ENCODE results near the gene PRR20G. TPM values are rescaled to one million over a fixed set of nuclear protein-coding genes. Genes with fewer than 3 reads are reported as not detected.

The PRR20G gene
- total and polyA plus RNA-seq, 2 experiments from 2014 or later = not detected

DNA sequence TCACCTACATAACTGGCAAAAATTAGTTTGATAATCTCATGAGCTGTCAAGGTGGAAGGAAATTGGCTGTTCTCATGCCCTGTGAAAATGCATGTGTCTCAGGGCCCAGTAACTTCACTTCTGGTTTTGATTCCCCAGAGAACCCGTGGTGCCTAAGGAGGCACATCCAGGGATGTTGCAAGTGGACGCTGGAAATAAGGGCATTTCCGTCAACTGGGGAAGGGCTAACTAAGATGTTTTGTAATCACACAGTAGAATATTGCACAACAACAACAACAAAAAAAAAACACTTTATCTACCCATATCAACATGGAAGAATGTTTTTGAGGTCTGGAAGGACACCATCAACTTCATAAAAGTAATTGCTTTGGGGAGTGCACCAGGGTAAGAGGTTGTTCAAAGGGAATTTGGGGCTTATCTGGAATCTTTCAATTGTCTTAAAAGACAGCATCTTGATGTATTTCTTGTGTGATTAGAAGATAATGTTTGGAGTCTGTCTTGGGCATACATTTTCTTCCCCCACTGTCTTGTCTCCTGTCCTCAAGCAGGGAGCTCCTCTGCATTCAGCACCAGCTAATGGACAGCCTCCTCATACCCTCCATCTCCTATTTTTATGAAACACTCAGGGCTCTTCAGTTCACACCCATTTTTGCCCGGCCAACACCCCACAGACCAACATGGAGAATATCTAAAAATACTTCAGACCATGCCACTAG, 37.2 kb upstream of the PRR20G start:
- H3K4me1 ChIP-seq (ENCODE audit: insufficient read depth) = no peaks in the 10 kb centered on the region
- no peaks in the 10 kb centered on the region for H3K9me2 ChIP-seq (ENCODE audit: insufficient read depth)
- H3K27ac ChIP-seq = no peak overlapping the region
- H3K9me3 ChIP-seq (ENCODE audit: low read depth) = no peaks in the 10 kb centered on the region
- WGBS, 2 experiments (ENCODE audit: low coverage in 1 of 2, low lambda C conversion rate in 2 of 2, missing lambda C conversion rate in 2 of 2) = 18 to 24% methylated on average over 4 of the region's 4 CpGs
- H4K20me1 ChIP-seq (ENCODE audit: insufficient read depth) = no peaks in the 10 kb centered on the region
- no peaks in the 10 kb centered on the region for H3K36me3 ChIP-seq (ENCODE audit: low read depth)
- DNase-seq = no peak
- TF ChIP-seq EZH2phosphoT487 (IDR thresholded peaks at IDR 0.05; ENCODE audit: insufficient read depth, low read depth) (no peak), EZH2 (IDR thresholded peaks at IDR 0.05; ENCODE audit: insufficient read depth, poor library complexity, severe bottlenecking) (no peak)
- no peak overlapping the region for H3K4me2 ChIP-seq (ENCODE audit: unreplicated experiment)
- no peaks in the 10 kb centered on the region for H3F3A ChIP-seq (ENCODE audit: insufficient read depth)
- no peaks in the 10 kb centered on the region for H3K79me2 ChIP-seq (ENCODE audit: insufficient read depth)
- no peak overlapping the region for H3K4me3 ChIP-seq
- H2AFZ ChIP-seq = no peak overlapping the region
- H3K9ac ChIP-seq = no peak overlapping the region
- H3K27me3 ChIP-seq (replicated peaks; ENCODE audit: insufficient read depth) = no peaks in the 10 kb centered on the region; the same call in 1 of the 2 replicates
- in situ Hi-C loops (cut with MboI) = no loop called here

DNA sequence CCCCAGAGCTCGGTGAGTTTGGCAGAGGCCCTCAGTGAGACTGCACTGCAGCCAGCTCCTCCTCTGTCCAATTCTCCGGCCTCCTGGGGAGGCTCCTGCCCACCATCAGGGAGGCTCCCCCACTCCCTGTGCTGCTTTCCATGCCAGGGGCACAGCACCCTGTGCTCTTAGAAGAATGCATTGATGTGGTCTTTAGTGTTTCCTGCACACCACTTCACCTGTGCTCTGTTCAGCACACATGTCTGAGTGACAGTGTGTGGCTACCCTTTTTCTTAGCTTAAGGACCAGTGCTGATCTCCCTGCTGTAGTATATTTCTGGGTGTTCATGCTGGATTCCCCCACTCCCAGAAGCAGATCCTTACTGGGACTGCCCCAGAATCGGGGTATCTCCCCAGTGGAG, 36.2 kb upstream of the PRR20G start:
- H3K27ac ChIP-seq = no peak overlapping the region
- no peak for DNase-seq
- H3F3A ChIP-seq (ENCODE audit: insufficient read depth) = no peaks in the 10 kb centered on the region
- H3K4me1 ChIP-seq (ENCODE audit: insufficient read depth) = no peaks in the 10 kb centered on the region
- H4K20me1 ChIP-seq (ENCODE audit: insufficient read depth) = no peaks in the 10 kb centered on the region
- H3K79me2 ChIP-seq (ENCODE audit: insufficient read depth) = no peaks in the 10 kb centered on the region
- 16 to 23% methylated on average over 3 of the region's 3 CpGs for WGBS, 2 experiments (ENCODE audit: low coverage in 1 of 2, low lambda C conversion rate in 2 of 2, missing lambda C conversion rate in 2 of 2)
- no peak overlapping the region for H3K4me2 ChIP-seq (ENCODE audit: unreplicated experiment)
- no peak overlapping the region for H3K9ac ChIP-seq
- H3K9me3 ChIP-seq (ENCODE audit: low read depth) = no peaks in the 10 kb centered on the region
- TF ChIP-seq EZH2phosphoT487 (IDR thresholded peaks at IDR 0.05; ENCODE audit: insufficient read depth, low read depth) = no peak
- in situ Hi-C loops (cut with MboI) = no loop called here
- no peaks in the 10 kb centered on the region; the same call in 1 of the 2 replicates for H3K27me3 ChIP-seq (replicated peaks; ENCODE audit: insufficient read depth)
- H3K4me3 ChIP-seq = no peak overlapping the region
- no peaks in the 10 kb centered on the region for H3K9me2 ChIP-seq (ENCODE audit: insufficient read depth)
- H3K36me3 ChIP-seq (ENCODE audit: low read depth) = no peaks in the 10 kb centered on the region
- H2AFZ ChIP-seq = no peak overlapping the region

DNA sequence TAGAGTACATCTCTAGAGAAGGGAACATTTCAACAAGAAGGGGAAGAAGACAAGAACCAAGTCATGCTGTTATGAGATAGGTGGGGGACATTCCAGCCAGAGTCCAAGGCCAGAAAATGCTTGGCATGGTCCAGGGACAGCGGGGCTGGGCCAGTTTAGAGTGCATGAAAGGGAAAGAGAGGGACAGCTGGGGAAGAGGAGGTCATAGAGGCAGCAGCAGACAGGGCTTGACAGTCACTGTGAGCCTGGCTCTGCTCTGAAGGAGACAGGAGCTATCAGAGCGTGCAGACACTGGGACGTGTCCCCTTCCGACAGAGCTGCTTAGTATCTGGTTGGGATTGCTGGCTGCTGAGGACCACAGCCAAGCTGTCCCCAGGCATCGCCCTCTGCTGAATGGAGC, 35.7 kb upstream of the PRR20G start:
- Histone ChIP-seq H3K9me3 (ENCODE audit: low read depth) (no peaks in the 10 kb centered on the region), H3K9ac (no peak overlapping the region), H3K27ac (no peak overlapping the region), H3K27me3 (replicated peaks; ENCODE audit: insufficient read depth) (no peaks in the 10 kb centered on the region), H3K4me1 (ENCODE audit: insufficient read depth) (no peaks in the 10 kb centered on the region), H2AFZ (no peak overlapping the region), H3F3A (ENCODE audit: insufficient read depth) (no peaks in the 10 kb centered on the region), H3K4me2 (ENCODE audit: unreplicated experiment) (no peak overlapping the region), H3K9me2 (ENCODE audit: insufficient read depth) (no peaks in the 10 kb centered on the region), H3K36me3 (ENCODE audit: low read depth) (no peaks in the 10 kb centered on the region), H3K79me2 (ENCODE audit: insufficient read depth) (no peaks in the 10 kb centered on the region), H3K4me3 (no peak overlapping the region), H4K20me1 (ENCODE audit: insufficient read depth) (no peaks in the 10 kb centered on the region)
- WGBS, 2 experiments (ENCODE audit: low coverage in 1 of 2, low lambda C conversion rate in 2 of 2, missing lambda C conversion rate in 2 of 2) = 3 to 7% methylated on average over 4 to 5 of the region's 5 CpGs
- in situ Hi-C loops (cut with MboI) = no loop called here
- DNase-seq = no peak
- no peak for TF ChIP-seq EZH2phosphoT487 (IDR thresholded peaks at IDR 0.05; ENCODE audit: insufficient read depth, low read depth)
- no peak for TF ChIP-seq EZH2 (IDR thresholded peaks at IDR 0.05; ENCODE audit: insufficient read depth, poor library complexity, severe bottlenecking)

DNA sequence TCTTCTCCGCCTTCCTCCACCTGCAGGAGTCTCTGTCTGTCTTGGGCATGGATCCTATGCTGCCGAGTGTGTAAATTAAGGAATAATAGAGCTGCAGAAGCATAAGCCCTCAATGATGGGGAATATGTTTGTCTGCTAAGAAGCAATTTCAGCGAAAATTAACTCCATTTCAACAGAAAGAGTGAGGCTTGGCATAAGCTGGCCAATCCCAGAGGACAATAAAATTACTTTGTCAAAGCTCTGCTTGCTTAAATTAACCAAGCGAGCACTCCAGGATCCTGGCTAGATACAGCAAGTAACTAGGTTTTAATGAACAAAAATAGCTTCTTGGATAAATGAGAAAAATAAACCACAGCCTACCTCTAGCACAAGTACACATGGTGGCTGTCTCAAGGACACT, 33.5 kb upstream of the PRR20G start:
- H3K4me1 ChIP-seq (ENCODE audit: insufficient read depth) = no peaks in the 10 kb centered on the region
- WGBS, 2 experiments (ENCODE audit: low coverage in 1 of 2, low lambda C conversion rate in 2 of 2, missing lambda C conversion rate in 2 of 2) = 33 to 35% methylated on average over 4 of the region's 4 CpGs
- peaks cover 10% of the 10 kb centered on the region; the same call in 1 of the 2 replicates for H3K27me3 ChIP-seq (replicated peaks; ENCODE audit: insufficient read depth)

More for the DNA sequence above, 33.5 kb upstream of the PRR20G start:
- H3K4me2 ChIP-seq (ENCODE audit: unreplicated experiment) = no peak overlapping the region
- H3K79me2 ChIP-seq (ENCODE audit: insufficient read depth) = no peaks in the 10 kb centered on the region
- no peak overlapping the region for H3K9ac ChIP-seq
- H3K27ac ChIP-seq = no peak overlapping the region
- H3K4me3 ChIP-seq = no peak overlapping the region
- no peaks in the 10 kb centered on the region for H3K9me2 ChIP-seq (ENCODE audit: insufficient read depth)
- no peak for TF ChIP-seq EZH2phosphoT487 (IDR thresholded peaks at IDR 0.05; ENCODE audit: insufficient read depth, low read depth)
- TF ChIP-seq EZH2 (IDR thresholded peaks at IDR 0.05; ENCODE audit: insufficient read depth, poor library complexity, severe bottlenecking) = no peak
- DNase-seq = no peak
- H4K20me1 ChIP-seq (ENCODE audit: insufficient read depth) = no peaks in the 10 kb centered on the region
- no peak overlapping the region for H2AFZ ChIP-seq
- in situ Hi-C loops (cut with MboI) = no loop called here
- H3K36me3 ChIP-seq (ENCODE audit: low read depth) = no peaks in the 10 kb centered on the region
- H3F3A ChIP-seq (ENCODE audit: insufficient read depth) = no peaks in the 10 kb centered on the region
- H3K9me3 ChIP-seq (ENCODE audit: low read depth) = no peaks in the 10 kb centered on the region
